SK-N-SH treated with all-trans-retinoic acid at 6 μM for 48 hours (cell line): ENCODE measurements around the gene MAP3K13.

Experiments used
- ATAC-seq: fragments of 200-7000 bp; cut with Tn5 transposase; 3 replicates; pipeline ENCODE4 v1.9.1; 2020; ENCODE audit warnings: mild to moderate bottlenecking, moderate library complexity
- ARNTL ChIP-seq: fragments of 450-650 bp; formaldehyde crosslinking; IDR thresholded peaks from 2 replicates; pipeline ENCODE4 v1.5.0; 2020; ENCODE audit warnings: low read depth, mild to moderate bottlenecking, moderate library complexity, borderline replicate concordance
- BACH2 ChIP-seq: fragments of 250-450 bp; sonication (Bioruptor Pico); IDR thresholded peaks from 2 replicates; pipeline ENCODE4 v1.9.0; 2021; ENCODE audit warnings: mild to moderate bottlenecking, borderline replicate concordance
- ESRRG ChIP-seq: fragments of 250-450 bp; sonication (Bioruptor Pico); IDR thresholded peaks from 2 replicates; pipeline ENCODE4 v1.6.1; 2021; ENCODE audit warnings: mild to moderate bottlenecking
- ISL1 ChIP-seq: fragments of 250-450 bp; sonication (Bioruptor Pico); IDR thresholded peaks from 2 replicates; pipeline ENCODE4 v2.1.2; 2022; ENCODE audit warnings: mild to moderate bottlenecking, moderate library complexity
- PATZ1 ChIP-seq: fragments of 250-450 bp; sonication (Bioruptor Pico); IDR thresholded peaks from 2 replicates; pipeline ENCODE4 v1.8.0; 2020; ENCODE audit warnings: mild to moderate bottlenecking, moderate library complexity, borderline replicate concordance
- PPARA ChIP-seq: fragments of 250-450 bp; sonication (Bioruptor Pico); IDR thresholded peaks from 2 replicates; pipeline ENCODE4 v1.5.0; 2020; ENCODE audit warnings: mild to moderate bottlenecking, borderline replicate concordance
- RARB ChIP-seq: fragments of 250-450 bp; sonication (Bioruptor Pico); IDR thresholded peaks from 2 replicates; pipeline ENCODE4 v1.8.0; 2021; ENCODE audit warnings: mild to moderate bottlenecking, moderate library complexity
- SNAI2 ChIP-seq: fragments of 250-450 bp; sonication (Bioruptor Pico); IDR thresholded peaks from 2 replicates; pipeline ENCODE4 v1.5.0; 2020; ENCODE audit warnings: mild to moderate bottlenecking, moderate library complexity
- TCF4 ChIP-seq: fragments of 250-450 bp; sonication (Bioruptor Pico); IDR thresholded peaks from 2 replicates; pipeline ENCODE4 v1.8.0; 2021; ENCODE audit warnings: mild to moderate bottlenecking, moderate library complexity, borderline replicate concordance
- TSHZ2 ChIP-seq: fragments of 250-450 bp; sonication (Bioruptor Pico); IDR thresholded peaks from 2 replicates; pipeline ENCODE4 v1.5.0; 2020; ENCODE audit warnings: mild to moderate bottlenecking, moderate library complexity
- ZFP30 ChIP-seq: fragments of 450-650 bp; formaldehyde crosslinking; IDR thresholded peaks from 2 replicates; pipeline ENCODE4 v1.5.0; 2022; ENCODE audit warnings: mild to moderate bottlenecking, moderate library complexity
- ZNF565 ChIP-seq: fragments of 450-650 bp; formaldehyde crosslinking; conservative IDR thresholded peaks from 2 replicates; pipeline ENCODE4 v1.5.0; 2020; ENCODE audit warnings: low read depth, mild to moderate bottlenecking, moderate library complexity
- ZNF8 ChIP-seq: fragments of 450-650 bp; formaldehyde crosslinking; IDR thresholded peaks from 2 replicates; pipeline ENCODE4 v1.5.0; 2020; ENCODE audit warnings: mild to moderate bottlenecking, moderate library complexity
- TF ChIP-seq, protein P1 (sequence below): fragments of 250-450 bp; sonication (Bioruptor Pico); IDR thresholded peaks from 2 replicates; pipeline ENCODE4 v1.5.1; 2020; ENCODE audit warnings: low read depth, mild to moderate bottlenecking, moderate library complexity
- TF ChIP-seq, protein P2 (sequence below): fragments of 250-450 bp; sonication (Bioruptor Pico); IDR thresholded peaks from 2 replicates; pipeline ENCODE4 v1.8.0; 2021; ENCODE audit warnings: low read depth, mild to moderate bottlenecking, moderate library complexity, borderline replicate concordance

Gene MAP3K13

GRCh38 chr3:185484296-185484695 lies 121.4 kb downstream of the MAP3K13 start:
- TF ChIP-seq ISL1 (CRISPR knock-in tag): no peak
- TF ChIP-seq TCF4 (CRISPR knock-in tag): no peak
- TF ChIP-seq RARB (CRISPR knock-in tag): no peak
- TF ChIP-seq PATZ1 (CRISPR knock-in tag): no peak
- TF ChIP-seq, protein P1, sequence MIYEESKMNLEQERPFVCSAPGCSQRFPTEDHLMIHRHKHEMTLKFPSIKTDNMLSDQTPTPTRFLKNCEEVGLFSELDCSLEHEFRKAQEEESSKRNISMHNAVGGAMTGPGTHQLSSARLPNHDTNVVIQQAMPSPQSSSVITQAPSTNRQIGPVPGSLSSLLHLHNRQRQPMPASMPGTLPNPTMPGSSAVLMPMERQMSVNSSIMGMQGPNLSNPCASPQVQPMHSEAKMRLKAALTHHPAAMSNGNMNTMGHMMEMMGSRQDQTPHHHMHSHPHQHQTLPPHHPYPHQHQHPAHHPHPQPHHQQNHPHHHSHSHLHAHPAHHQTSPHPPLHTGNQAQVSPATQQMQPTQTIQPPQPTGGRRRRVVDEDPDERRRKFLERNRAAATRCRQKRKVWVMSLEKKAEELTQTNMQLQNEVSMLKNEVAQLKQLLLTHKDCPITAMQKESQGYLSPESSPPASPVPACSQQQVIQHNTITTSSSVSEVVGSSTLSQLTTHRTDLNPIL (CRISPR knock-in tag): no peak

DNA sequence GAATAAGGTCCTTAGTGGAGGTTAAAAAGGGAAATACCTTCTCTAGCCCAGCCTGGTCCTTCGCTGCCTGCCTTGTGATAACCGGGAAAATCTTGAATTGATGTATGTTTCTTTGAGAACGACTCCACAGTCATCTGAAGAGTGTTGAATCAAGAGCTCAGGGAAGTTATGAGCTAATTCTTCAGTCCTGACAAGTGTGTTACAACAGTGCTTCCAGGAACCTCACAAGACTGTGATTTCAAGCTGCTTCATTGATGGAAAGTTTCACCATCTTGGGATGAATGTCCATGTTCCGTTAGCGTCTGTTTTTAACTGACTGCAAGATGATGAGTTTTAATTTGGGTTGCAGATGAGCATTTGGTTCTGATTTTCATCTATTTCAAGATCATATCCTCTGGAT lies 123.5 kb downstream of the MAP3K13 start:
- no peak for TF ChIP-seq PATZ1 (CRISPR knock-in tag)
- TF ChIP-seq, protein P2, sequence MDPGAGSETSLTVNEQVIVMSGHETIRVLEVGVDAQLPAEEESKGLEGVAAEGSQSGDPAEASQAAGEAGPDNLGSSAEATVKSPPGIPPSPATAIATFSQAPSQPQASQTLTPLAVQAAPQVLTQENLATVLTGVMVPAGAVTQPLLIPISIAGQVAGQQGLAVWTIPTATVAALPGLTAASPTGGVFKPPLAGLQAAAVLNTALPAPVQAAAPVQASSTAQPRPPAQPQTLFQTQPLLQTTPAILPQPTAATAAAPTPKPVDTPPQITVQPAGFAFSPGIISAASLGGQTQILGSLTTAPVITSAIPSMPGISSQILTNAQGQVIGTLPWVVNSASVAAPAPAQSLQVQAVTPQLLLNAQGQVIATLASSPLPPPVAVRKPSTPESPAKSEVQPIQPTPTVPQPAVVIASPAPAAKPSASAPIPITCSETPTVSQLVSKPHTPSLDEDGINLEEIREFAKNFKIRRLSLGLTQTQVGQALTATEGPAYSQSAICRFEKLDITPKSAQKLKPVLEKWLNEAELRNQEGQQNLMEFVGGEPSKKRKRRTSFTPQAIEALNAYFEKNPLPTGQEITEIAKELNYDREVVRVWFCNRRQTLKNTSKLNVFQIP (CRISPR knock-in tag): no peak
- TF ChIP-seq, protein P1 (CRISPR knock-in tag): no peak
- TF ChIP-seq BACH2: no peak
- no peak for TF ChIP-seq ZFP30 (CRISPR knock-in tag)
- TF ChIP-seq ISL1 (CRISPR knock-in tag): no peak
- TF ChIP-seq, all 23 proteins: peak for 0
- ATAC-seq: no peak

More at GRCh38 chr3:185484296-185484695, 121.4 kb downstream of the MAP3K13 start:
- no peak for ATAC-seq

DNA sequence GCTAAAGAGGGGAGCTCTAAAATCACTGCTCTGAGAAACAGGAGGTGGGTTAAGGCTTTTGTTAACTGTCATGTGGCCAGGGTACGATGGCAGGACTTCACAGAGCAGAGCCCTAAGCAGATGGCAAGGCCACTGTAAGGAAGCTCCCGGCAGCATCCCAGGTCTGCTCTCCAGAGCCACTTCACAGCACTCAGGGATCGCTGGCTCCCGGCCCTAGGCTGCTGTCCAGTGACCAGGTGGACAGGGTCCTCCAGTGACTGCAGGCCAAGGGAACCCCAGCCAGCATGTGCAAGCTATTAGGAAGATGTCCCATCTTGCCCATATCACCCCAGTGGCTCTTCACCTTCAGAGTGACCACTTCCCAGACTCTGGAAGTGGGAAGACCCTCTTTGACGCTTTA lies 125.5 kb downstream of the MAP3K13 start:
- no peak for TF ChIP-seq ISL1 (CRISPR knock-in tag)
- no peak for TF ChIP-seq ZNF565 (CRISPR knock-in tag)
- no peak for TF ChIP-seq ESRRG
- no peak for TF ChIP-seq PPARA (CRISPR knock-in tag)
- no peak for TF ChIP-seq RARB (CRISPR knock-in tag)
- no peak for TF ChIP-seq ZNF8 (CRISPR knock-in tag)
- no peak for TF ChIP-seq SNAI2 (CRISPR knock-in tag)
- TF ChIP-seq TSHZ2: no peak
- TF ChIP-seq ARNTL (CRISPR knock-in tag): no peak
- TF ChIP-seq TCF4 (CRISPR knock-in tag): no peak
- TF ChIP-seq, protein P2 (CRISPR knock-in tag): no peak
- TF ChIP-seq, protein P1 (CRISPR knock-in tag): no peak
- ATAC-seq: no peak
